ENCODE data around the gene ARFGEF3. TPM values are rescaled to one million over a fixed set of nuclear protein-coding genes. Genes with fewer than 3 reads are reported as not detected.

Gene ARFGEF3
- total and polyA plus RNA-seq, 2 donors (not counting 1 experiment from before 2014, with no cell fraction given) = not detected

DNA sequence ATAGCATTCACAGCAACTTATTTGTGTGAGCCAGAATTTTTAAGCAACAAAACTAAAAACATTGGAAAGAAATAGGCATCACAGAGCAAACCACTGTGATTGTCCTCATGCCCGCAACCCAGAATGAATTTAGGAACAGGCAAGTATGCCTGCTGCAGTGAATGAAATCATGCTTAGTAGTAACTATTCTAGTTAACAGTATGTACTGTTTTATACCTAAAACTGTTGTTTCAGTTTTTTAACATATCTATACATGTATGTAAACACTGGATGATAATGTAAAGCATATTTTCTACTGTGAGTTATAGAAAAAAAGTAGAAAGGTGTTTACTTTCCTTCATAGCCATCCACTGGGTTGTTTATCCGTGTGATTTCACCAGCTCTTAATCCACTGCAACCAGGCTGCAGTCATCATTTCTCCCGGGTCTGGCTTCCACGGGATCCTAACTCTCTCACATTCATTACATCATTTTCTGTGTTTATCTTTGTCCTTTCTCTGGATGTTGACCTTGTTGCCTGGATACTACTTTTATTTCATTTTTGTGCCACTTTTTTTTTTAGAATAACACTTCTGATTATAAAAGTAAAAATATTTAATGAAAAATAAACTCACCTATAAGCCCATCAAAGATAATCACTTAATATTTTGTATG is 3.6 kb upstream of the ARFGEF3 start:
- H3K79me2 ChIP-seq (ENCODE audit: control insufficient read depth, insufficient read depth, low read length) = no peaks in the 10 kb centered on the region
- Mint-ChIP-seq H3K4me3 (no peak overlapping the region), H3K4me1 (peaks cover 13% of the 10 kb centered on the region), H3K27me3 (peaks cover 46% of the 10 kb centered on the region), H3K27ac (no peak overlapping the region), H3K9me3 (ENCODE audit: insufficient read depth) (no peaks in the 10 kb centered on the region)
- no peak overlapping the region for H3K4me3 ChIP-seq (ENCODE audit: control extremely low read depth in 1 of 5, extremely low read depth in 1 of 5, insufficient read depth in 1 of 5, low read depth in 2 of 5, low read length in 4 of 5)
- WGBS (ENCODE audit: insufficient coverage) = 84% methylated on average over 2 of the region's 4 CpGs
- DNase-seq = no peak
- CTCF ChIA-PET = no interaction called here
- POLR2A ChIA-PET = no interaction called here
- ATAC-seq (ENCODE audit: low read depth) = no peak
- no peaks in the 10 kb centered on the region for H3K36me3 ChIP-seq (replicated peaks in 1 of 2; ENCODE audit: control extremely low read depth in 1 of 2, control insufficient read depth in 1 of 2, extremely low read depth in 1 of 2, insufficient read depth in 2 of 2, low read length in 1 of 2)
- H3K9me3 ChIP-seq (ENCODE audit: control extremely low read depth in 1 of 3, control insufficient read depth in 2 of 3, insufficient read depth in 1 of 3, low read length in 2 of 3) = no peaks in the 10 kb centered on the region
- peaks cover 14 to 19% of the 10 kb centered on the region in 2 donors for H3K4me1 ChIP-seq (ENCODE audit: control insufficient read depth in 2 of 2, insufficient read depth in 2 of 2, low read length in 2 of 2)
- H3K9ac ChIP-seq (ENCODE audit: low read length) = no peak overlapping the region
- no peak overlapping the region for H3K4me2 ChIP-seq (replicated peaks; ENCODE audit: low read depth, low read length, poor library complexity, severe bottlenecking)
- no peak overlapping the region for H2AFZ ChIP-seq (ENCODE audit: insufficient read depth, low read depth, low read length, poor library complexity, severe bottlenecking)
- TF ChIP-seq CTCF (IDR thresholded peaks at IDR 0.05) (no peak), EZH2 (IDR thresholded peaks at IDR 0.05; ENCODE audit: borderline replicate concordance, insufficient read depth, low read depth, low read length, poor library complexity, severe bottlenecking) (no peak)
- H3K27me3 ChIP-seq (replicated peaks in 1 of 4; ENCODE audit: control extremely low read depth in 1 of 4, control insufficient read depth in 3 of 4, insufficient read depth in 4 of 4, low read length in 3 of 4) = peaks cover 2 to 31% (median 25%) of the 10 kb centered on the region in 4 experiments
- H4K20me1 ChIP-seq (ENCODE audit: control insufficient read depth, insufficient read depth, low read length, poor library complexity, severe bottlenecking) = no peaks in the 10 kb centered on the region
- intact Hi-C loops (cut with micrococcal nuclease) = no loop called here
- H3K27ac ChIP-seq (ENCODE audit: low read length in 2 of 2) = no peak overlapping the region

DNA sequence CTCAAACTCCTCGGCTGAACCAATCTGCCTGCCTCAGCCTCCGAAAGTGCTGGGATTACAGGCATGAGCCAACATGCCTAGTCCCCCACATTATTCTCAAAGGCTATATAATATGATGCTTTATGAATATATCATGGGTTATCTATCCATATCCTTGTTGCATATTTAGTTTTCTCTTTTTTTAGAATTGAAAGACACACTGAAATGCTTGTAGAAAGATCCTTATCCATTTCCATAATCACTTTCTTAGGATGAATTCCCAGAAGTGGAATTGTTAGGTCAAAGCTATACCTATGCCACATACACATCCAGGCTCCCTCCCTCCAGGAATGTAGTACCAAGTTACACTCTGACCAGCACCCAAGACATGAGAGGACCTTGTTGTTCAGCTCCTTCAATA is 2.5 kb upstream of the ARFGEF3 start:
- peaks cover 2 to 43% (median 35%) of the 10 kb centered on the region in 4 experiments for H3K27me3 ChIP-seq (replicated peaks in 1 of 4; ENCODE audit: control extremely low read depth in 1 of 4, control insufficient read depth in 3 of 4, insufficient read depth in 4 of 4, low read length in 3 of 4)
- H3K79me2 ChIP-seq (ENCODE audit: control insufficient read depth, insufficient read depth, low read length) = no peaks in the 10 kb centered on the region
- peaks cover 52% of the 10 kb centered on the region for H3K27me3 Mint-ChIP-seq
- no CpG with 5 or more reads among the region's 2 CpGs for WGBS (ENCODE audit: insufficient coverage)
- H2AFZ ChIP-seq (ENCODE audit: insufficient read depth, low read depth, low read length, poor library complexity, severe bottlenecking) = no peak overlapping the region
- H3K4me1 ChIP-seq (ENCODE audit: control insufficient read depth in 2 of 2, insufficient read depth in 2 of 2, low read length in 2 of 2) = peaks cover 14 to 23% of the 10 kb centered on the region in 2 donors
- no peaks in the 10 kb centered on the region for H3K9me3 Mint-ChIP-seq (ENCODE audit: insufficient read depth)
- ChIA-PET POLR2A (no interaction called here), CTCF (no interaction called here)
- no peak overlapping the region for H3K27ac Mint-ChIP-seq
- H3K4me3 Mint-ChIP-seq = no peak overlapping the region
- H4K20me1 ChIP-seq (ENCODE audit: control insufficient read depth, insufficient read depth, low read length, poor library complexity, severe bottlenecking) = no peaks in the 10 kb centered on the region
- DNase-seq = no peak
- H3K9me3 ChIP-seq (ENCODE audit: control extremely low read depth in 1 of 3, control insufficient read depth in 2 of 3, insufficient read depth in 1 of 3, low read length in 2 of 3) = no peaks in the 10 kb centered on the region
- no peaks in the 10 kb centered on the region for H3K36me3 ChIP-seq (replicated peaks in 1 of 2; ENCODE audit: control extremely low read depth in 1 of 2, control insufficient read depth in 1 of 2, extremely low read depth in 1 of 2, insufficient read depth in 2 of 2, low read length in 1 of 2)
- H3K4me1 Mint-ChIP-seq = peaks cover 13% of the 10 kb centered on the region
- intact Hi-C loops (cut with micrococcal nuclease) = no loop called here
- no peak overlapping the region for H3K9ac ChIP-seq (ENCODE audit: low read length)
- no peak overlapping the region for H3K4me3 ChIP-seq (ENCODE audit: control extremely low read depth in 1 of 5, extremely low read depth in 1 of 5, insufficient read depth in 1 of 5, low read depth in 2 of 5, low read length in 4 of 5)
- TF ChIP-seq CTCF (IDR thresholded peaks at IDR 0.05) (no peak), EZH2 (IDR thresholded peaks at IDR 0.05; ENCODE audit: borderline replicate concordance, insufficient read depth, low read depth, low read length, poor library complexity, severe bottlenecking) (no peak)
- no peak for ATAC-seq (ENCODE audit: low read depth)
- no peak overlapping the region for H3K27ac ChIP-seq (ENCODE audit: low read length in 2 of 2)
- H3K4me2 ChIP-seq (replicated peaks; ENCODE audit: low read depth, low read length, poor library complexity, severe bottlenecking) = no peak overlapping the region
